ENCODE measurements around the gene MLLT3. TPM values are rescaled to one million over a fixed set of nuclear protein-coding genes. Genes with fewer than 3 reads are reported as not detected.
"Not testable (repeated sequence)": the region's sequence is repeated elsewhere in the genome, so short reads cannot be mapped to it uniquely, and the experiment has no call there.

MLLT3 gene
- total and polyA plus RNA-seq, 2 experiments from 2014 or later = 40.0 to 58.3 TPM

DNA sequence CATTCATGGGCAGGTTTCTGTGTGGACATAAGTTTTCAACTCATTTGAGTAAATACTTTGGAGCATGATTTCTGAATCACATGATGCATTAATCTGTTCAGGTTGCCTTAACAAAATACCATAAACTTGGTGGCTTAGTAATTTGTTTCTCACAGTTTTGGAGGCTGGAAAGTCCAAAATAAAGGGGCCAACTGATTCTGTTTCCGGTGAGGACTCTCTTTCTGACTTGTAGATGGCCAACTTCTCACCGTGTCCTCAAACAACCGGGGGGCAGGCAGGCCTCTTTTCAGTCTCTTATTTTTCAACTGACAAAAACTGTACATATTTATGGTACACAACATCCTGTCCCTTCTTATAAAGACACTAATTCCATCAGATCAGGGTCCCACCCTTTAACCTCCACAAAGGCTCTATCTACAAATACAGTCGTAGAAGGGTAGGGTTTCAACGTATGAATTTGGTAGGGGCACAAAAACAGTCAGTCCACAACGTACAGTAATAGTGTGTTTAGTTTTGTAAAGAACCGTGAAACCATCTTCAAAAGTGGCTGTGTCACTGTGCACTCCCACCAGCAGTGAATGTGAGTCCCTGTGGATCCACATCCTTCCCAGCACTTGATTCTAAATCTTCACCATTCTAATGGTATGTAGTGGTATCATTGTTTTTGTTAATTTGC, 37.2 kb downstream of the MLLT3 start:
- H3K4me1 ChIP-seq (ENCODE audit: low read depth) = peaks cover 3% of the 10 kb centered on the region
- no peaks in the 10 kb centered on the region for H3K27me3 ChIP-seq
- H3K36me3 ChIP-seq = no peaks in the 10 kb centered on the region
- DNase-seq (ENCODE audit: low read depth in 1 of 2, low spot score in 1 of 2) = no peak
- no peaks in the 10 kb centered on the region for H3K9me3 ChIP-seq (ENCODE audit: low read depth)
- H3K27ac ChIP-seq = no peak overlapping the region
- no peak overlapping the region for H3K4me3 ChIP-seq
- TF ChIP-seq, protein P1, sequence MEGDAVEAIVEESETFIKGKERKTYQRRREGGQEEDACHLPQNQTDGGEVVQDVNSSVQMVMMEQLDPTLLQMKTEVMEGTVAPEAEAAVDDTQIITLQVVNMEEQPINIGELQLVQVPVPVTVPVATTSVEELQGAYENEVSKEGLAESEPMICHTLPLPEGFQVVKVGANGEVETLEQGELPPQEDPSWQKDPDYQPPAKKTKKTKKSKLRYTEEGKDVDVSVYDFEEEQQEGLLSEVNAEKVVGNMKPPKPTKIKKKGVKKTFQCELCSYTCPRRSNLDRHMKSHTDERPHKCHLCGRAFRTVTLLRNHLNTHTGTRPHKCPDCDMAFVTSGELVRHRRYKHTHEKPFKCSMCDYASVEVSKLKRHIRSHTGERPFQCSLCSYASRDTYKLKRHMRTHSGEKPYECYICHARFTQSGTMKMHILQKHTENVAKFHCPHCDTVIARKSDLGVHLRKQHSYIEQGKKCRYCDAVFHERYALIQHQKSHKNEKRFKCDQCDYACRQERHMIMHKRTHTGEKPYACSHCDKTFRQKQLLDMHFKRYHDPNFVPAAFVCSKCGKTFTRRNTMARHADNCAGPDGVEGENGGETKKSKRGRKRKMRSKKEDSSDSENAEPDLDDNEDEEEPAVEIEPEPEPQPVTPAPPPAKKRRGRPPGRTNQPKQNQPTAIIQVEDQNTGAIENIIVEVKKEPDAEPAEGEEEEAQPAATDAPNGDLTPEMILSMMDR (IDR thresholded peaks at IDR 0.05; ENCODE audit: low read depth, low read length) = no peak

DNA sequence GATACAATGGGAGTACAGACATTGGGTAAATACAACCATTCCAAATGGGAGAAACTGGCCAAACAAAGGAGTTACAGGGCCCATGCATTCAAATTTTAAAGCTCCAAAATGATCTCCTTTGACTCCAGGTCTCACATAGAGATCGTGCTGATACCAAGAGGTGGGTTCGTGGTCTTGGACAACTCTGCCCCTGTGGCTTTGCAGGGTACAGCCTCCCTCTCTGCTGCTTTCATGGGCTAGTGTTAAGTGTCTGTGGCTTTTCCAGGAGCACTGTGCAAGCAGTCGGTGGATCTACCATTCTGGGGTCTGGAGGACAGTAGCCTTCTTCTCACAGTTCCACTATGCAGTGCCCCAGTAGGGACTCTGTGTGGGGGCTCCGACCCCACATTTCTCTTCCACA, 39.2 kb downstream of the MLLT3 start:
- not testable (repeated sequence) for DNase-seq (ENCODE audit: low read depth in 1 of 2, low spot score in 1 of 2); H3K4me1 ChIP-seq (ENCODE audit: low read depth); H3K4me3 ChIP-seq; H3K36me3 ChIP-seq; H3K27ac ChIP-seq; H3K27me3 ChIP-seq; H3K9me3 ChIP-seq (ENCODE audit: low read depth)

DNA sequence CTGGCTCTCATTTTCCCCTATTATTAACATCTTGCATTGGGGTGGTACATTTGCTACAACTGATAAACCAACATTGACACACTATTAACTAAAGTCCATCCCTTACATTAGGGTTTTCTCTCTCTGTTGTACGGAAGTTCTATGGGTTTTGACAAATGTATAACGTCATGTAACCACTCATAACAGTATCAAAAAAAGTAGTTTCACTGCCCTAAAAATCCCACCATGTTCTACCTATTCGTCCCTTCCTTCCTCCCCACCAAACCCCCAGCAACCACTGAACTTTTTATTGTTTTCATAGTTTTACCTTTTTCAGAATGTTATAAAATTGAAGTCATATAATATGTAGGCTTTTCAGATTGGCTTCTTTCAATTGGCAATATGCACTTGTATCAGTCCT, 40.1 kb downstream of the MLLT3 start:
- Histone ChIP-seq H3K27ac (no peak overlapping the region), H3K36me3 (no peaks in the 10 kb centered on the region), H3K4me3 (no peak overlapping the region), H3K4me1 (ENCODE audit: low read depth) (peaks cover 3% of the 10 kb centered on the region), H3K27me3 (no peaks in the 10 kb centered on the region), H3K9me3 (ENCODE audit: low read depth) (no peaks in the 10 kb centered on the region)
- DNase-seq (ENCODE audit: low read depth in 1 of 2, low spot score in 1 of 2) = no peak
- TF ChIP-seq, protein P1 (IDR thresholded peaks at IDR 0.05; ENCODE audit: low read depth, low read length) = no peak

DNA sequence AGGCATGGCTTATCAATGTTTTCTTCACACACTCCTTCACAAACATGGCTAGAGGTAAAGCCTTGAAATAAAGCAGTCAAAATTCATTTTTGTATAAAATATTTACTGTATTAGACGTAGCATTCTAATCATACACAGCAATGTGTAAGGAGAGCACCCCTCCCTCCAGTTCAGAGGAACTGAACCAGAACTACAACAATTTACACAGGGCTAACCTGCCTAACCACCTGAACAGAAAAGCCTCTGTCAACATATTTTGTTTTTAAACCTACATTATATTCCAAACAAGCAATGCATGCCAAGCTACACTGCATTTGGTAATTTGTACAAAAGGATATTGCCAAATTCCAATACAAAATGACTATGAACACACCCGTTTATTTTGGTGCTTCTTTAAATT, 41.6 kb downstream of the MLLT3 start:
- H3K4me3 ChIP-seq = no peak overlapping the region
- peaks cover 3% of the 10 kb centered on the region for H3K4me1 ChIP-seq (ENCODE audit: low read depth)
- no peaks in the 10 kb centered on the region for H3K27me3 ChIP-seq
- DNase-seq (ENCODE audit: low read depth in 1 of 2, low spot score in 1 of 2) = no peak
- TF ChIP-seq, protein P1 (IDR thresholded peaks at IDR 0.05; ENCODE audit: low read depth, low read length) = no peak
- H3K27ac ChIP-seq = no peak overlapping the region
- no peaks in the 10 kb centered on the region for H3K9me3 ChIP-seq (ENCODE audit: low read depth)
- no peaks in the 10 kb centered on the region for H3K36me3 ChIP-seq

DNA sequence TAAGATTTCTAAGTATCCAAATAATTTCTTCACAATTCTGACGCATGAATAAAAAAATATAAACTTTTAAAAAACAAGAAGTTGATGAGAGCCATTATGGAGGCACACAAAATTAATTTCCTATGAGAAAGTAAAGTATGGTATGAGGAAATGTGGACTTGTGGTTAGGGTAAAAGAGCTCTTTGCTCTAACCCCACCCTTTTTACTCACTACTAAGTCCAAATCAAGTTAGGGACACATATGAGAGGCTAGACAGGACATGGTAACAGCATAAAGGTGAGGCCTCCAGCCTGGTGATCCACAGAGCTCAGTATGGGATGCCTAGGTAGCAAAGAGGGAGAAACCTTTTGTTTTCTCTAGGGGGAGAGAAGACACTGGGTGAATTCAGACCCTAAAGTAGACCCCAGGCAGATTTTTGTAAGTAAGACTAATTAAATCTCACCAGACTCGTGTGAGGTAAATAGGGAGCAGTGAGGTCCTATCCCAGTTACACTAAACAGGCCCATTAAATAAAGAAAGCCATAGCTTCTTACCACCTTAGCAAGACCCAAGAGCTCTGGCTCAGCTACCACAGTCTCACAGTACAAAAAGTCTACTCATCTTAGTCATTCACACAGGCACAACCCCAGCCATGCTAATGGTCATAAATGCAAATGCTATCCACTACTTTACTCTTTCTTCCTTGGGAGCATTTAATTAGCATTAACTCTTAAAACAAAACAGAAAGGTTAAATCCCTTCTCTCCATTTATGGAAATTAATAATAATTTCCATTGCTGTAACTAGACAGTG, 42.6 kb downstream of the MLLT3 start:
- no peaks in the 10 kb centered on the region for H3K36me3 ChIP-seq
- no peak overlapping the region for H3K4me3 ChIP-seq
- no peak overlapping the region for H3K27ac ChIP-seq
- H3K9me3 ChIP-seq (ENCODE audit: low read depth) = no peaks in the 10 kb centered on the region
- TF ChIP-seq, protein P1 (IDR thresholded peaks at IDR 0.05; ENCODE audit: low read depth, low read length) = no peak
- DNase-seq (ENCODE audit: low read depth in 1 of 2, low spot score in 1 of 2) = no peak
- H3K4me1 ChIP-seq (ENCODE audit: low read depth) = peaks cover 3% of the 10 kb centered on the region
- H3K27me3 ChIP-seq = no peaks in the 10 kb centered on the region

DNA sequence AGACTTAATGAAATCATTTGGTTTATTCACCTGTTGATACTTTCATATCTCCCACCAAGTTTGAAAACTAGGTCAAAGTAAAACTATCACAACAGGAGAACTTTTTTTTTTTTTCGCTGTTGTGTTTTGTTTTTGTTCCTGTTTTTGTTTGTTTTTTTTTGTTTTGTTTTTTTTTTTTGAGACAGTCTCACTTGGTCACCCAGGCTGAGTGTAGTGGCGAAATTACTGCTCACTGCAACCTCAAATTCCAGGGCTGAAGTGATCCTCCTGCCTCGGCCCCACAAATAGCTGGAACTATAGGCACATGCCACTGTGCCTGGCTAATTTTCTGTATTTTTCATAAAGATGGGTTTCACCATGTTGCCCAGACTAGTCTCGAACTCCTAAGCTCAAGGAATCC, 49.3 kb downstream of the MLLT3 start:
- Histone ChIP-seq H3K4me3 (no peak overlapping the region), H3K27me3 (no peaks in the 10 kb centered on the region)
- no peak for DNase-seq (ENCODE audit: low read depth in 1 of 2, low spot score in 1 of 2)

More for the DNA sequence above, 49.3 kb downstream of the MLLT3 start:
- TF ChIP-seq, protein P1 (IDR thresholded peaks at IDR 0.05; ENCODE audit: low read depth, low read length) = no peak
- Histone ChIP-seq H3K4me1 (ENCODE audit: low read depth) (no peaks in the 10 kb centered on the region), H3K36me3 (no peaks in the 10 kb centered on the region), H3K9me3 (ENCODE audit: low read depth) (no peaks in the 10 kb centered on the region), H3K27ac (no peak overlapping the region)
